B cell (primary cell): ENCODE data around the gene NMUR1.

Source experiments
- CTCF ChIP-seq: fragments of 200-600 bp; IDR thresholded peaks from one replicate; pipeline ENCODE4 v1.8.0; 2022; ENCODE audit warnings: antibody characterized with exemption, mild to moderate bottlenecking
- EZH2 ChIP-seq: IDR thresholded peaks from 2 replicates; pipeline ENCODE4 v1.6.1; 2012; ENCODE audit warnings: borderline replicate concordance, low read depth, mild to moderate bottlenecking, moderate library complexity, low read length; ENCODE audit not compliant: insufficient read depth, poor library complexity, severe bottlenecking

DNA sequence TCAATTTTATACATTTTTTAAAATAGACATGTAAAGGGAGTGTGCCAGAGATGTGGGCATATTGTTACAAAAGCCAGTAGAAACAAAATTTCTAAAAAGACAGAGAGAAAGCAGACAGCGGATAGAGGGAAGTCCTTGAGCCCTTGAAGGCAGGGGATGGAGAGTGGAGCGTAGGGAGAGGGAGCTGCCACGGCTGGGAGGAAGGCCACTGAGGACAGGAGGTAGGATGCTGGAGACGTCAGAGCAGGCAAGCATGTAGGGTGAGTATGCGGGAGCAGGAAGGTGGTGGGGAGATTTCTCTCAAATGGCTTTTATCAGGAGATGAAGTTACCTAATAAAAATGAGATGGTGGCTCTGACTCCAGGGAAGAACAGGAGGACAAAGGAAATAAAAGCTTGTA, 41.9 kb downstream of the NMUR1 start:
- TF ChIP-seq CTCF (no peak), EZH2 (no peak)
